Prostate gland (tissue), 2 donors: ENCODE measurements around the gene LCN15.
"Not testable (repeated sequence)": the region's sequence is repeated elsewhere in the genome, so short reads cannot be mapped to it uniquely, and the experiment has no call there.

Experiments used
- CTCF ChIP-seq, 4 experiments: fragments of 200-600 bp in 2 of 4; fragments of 450-650 bp in 2 of 4; sonication (generic) in 2 of 4; IDR thresholded peaks; 1 replicate in 3 of 4; 2 replicates in 1 of 4; pipeline ENCODE4 v1.5.1; 2016 to 2019; ENCODE audit warnings: antibody characterized with exemption in 4 of 4, mild to moderate bottlenecking in 2 of 4, moderate library complexity in 2 of 4
- POLR2A ChIP-seq: fragments of 450-650 bp; IDR thresholded peaks from one replicate; pipeline ENCODE4 v1.6.1; 2016; ENCODE audit warnings: antibody characterized with exemption, mild to moderate bottlenecking

GRCh38 chr9:136766410-136767120, 2.2 kb upstream of the LCN15 start:
- TF ChIP-seq POLR2A = not testable (repeated sequence)
- TF ChIP-seq CTCF (IDR thresholded peaks at IDR 0.05) = peak in 1 of 4 experiments; percentile 33
